ENCODE data around the gene CAMK1G. TPM values are rescaled to one million over a fixed set of nuclear protein-coding genes. Genes with fewer than 3 reads are reported as not detected.

CAMK1G gene
- total RNA-seq, 2 donors from 2014 or later = 0.18 to 1.6 TPM

GRCh38 chr1:209542585-209542984 lies 40.9 kb upstream of the CAMK1G start:
- Histone ChIP-seq H3K4me1 (replicated peaks) (no peaks in the 10 kb centered on the region), H3K27me3 (replicated peaks; ENCODE audit: insufficient read depth) (no peaks in the 10 kb centered on the region), H3K4me3 (no peak overlapping the region), H3K9me3 (no peaks in the 10 kb centered on the region), H3K36me3 (no peaks in the 10 kb centered on the region), H3K27ac (no peak overlapping the region)
- no peak for DNase-seq (ENCODE audit: low spot score)
- no peak for TF ChIP-seq POLR2A (IDR thresholded peaks at IDR 0.05)
- TF ChIP-seq POLR2AphosphoS5 (IDR thresholded peaks at IDR 0.05) = no peak
- TF ChIP-seq CTCF (IDR thresholded peaks at IDR 0.05) = no peak
- intact Hi-C loops (cut with DNase I) = no loop called here

GRCh38 chr1:209544098-209544497 lies 39.4 kb upstream of the CAMK1G start:
- DNase-seq (ENCODE audit: low spot score) = no peak
- TF ChIP-seq CTCF (IDR thresholded peaks at IDR 0.05) = no peak
- TF ChIP-seq POLR2A (IDR thresholded peaks at IDR 0.05) = no peak
- no peak for TF ChIP-seq POLR2AphosphoS5 (IDR thresholded peaks at IDR 0.05)
- Histone ChIP-seq H3K4me1 (replicated peaks) (no peaks in the 10 kb centered on the region), H3K4me3 (no peak overlapping the region), H3K27ac (no peak overlapping the region), H3K27me3 (replicated peaks; ENCODE audit: insufficient read depth) (no peaks in the 10 kb centered on the region), H3K9me3 (no peaks in the 10 kb centered on the region), H3K36me3 (no peaks in the 10 kb centered on the region)
- 58% methylated on average over 2 of the region's 2 CpGs for WGBS
- intact Hi-C loops (cut with DNase I) = no loop called here

GRCh38 chr1:209545423-209545822 lies 38.1 kb upstream of the CAMK1G start:
- DNase-seq (ENCODE audit: low spot score) = no peak
- Histone ChIP-seq H3K4me3 (no peak overlapping the region), H3K9me3 (no peaks in the 10 kb centered on the region), H3K4me1 (replicated peaks) (no peaks in the 10 kb centered on the region), H3K27me3 (replicated peaks; ENCODE audit: insufficient read depth) (no peaks in the 10 kb centered on the region), H3K27ac (no peak overlapping the region), H3K36me3 (no peaks in the 10 kb centered on the region)
- no peak for TF ChIP-seq POLR2AphosphoS5 (IDR thresholded peaks at IDR 0.05)
- no peak for TF ChIP-seq POLR2A (IDR thresholded peaks at IDR 0.05)
- no peak for TF ChIP-seq CTCF (IDR thresholded peaks at IDR 0.05)
- intact Hi-C loops (cut with DNase I) = no loop called here
- 98% methylated on average over 3 of the region's 3 CpGs for WGBS

- no peak for DNase-seq (ENCODE audit: low spot score)
These were observed 37.0 kb upstream of the CAMK1G start for GRCh38 chr1:209546390-209547085.

More at GRCh38 chr1:209546390-209547085, 37.0 kb upstream of the CAMK1G start:
- no peak overlapping the region for H3K27ac ChIP-seq
- no peaks in the 10 kb centered on the region for H3K27me3 ChIP-seq (replicated peaks; ENCODE audit: insufficient read depth)
- WGBS = 45% methylated on average over 5 of the region's 5 CpGs
- no peaks in the 10 kb centered on the region for H3K9me3 ChIP-seq
- no peaks in the 10 kb centered on the region for H3K36me3 ChIP-seq
- TF ChIP-seq CTCF (IDR thresholded peaks at IDR 0.05) (no peak), POLR2AphosphoS5 (IDR thresholded peaks at IDR 0.05) (no peak), POLR2A (IDR thresholded peaks at IDR 0.05) (no peak)
- no peak overlapping the region for H3K4me3 ChIP-seq
- no peaks in the 10 kb centered on the region for H3K4me1 ChIP-seq (replicated peaks)
- intact Hi-C loops (cut with DNase I) = no loop called here

Data from prostate gland (tissue), 2 donors.